Right cardiac atrium (tissue), 5 donors: Measurements from ENCODE around the gene UPK1A. TPM values are rescaled to one million over a fixed set of nuclear protein-coding genes. Genes with fewer than 3 reads are reported as not detected.

Experiments
- ATAC-seq, 2 donors: fragments of 200-7000 bp; cut with Tn5 transposase; one replicate each; pipeline versions ENCODE4 v1.8.0 to v1.9.1; 2020; ENCODE audit warnings: moderate library complexity in 2 of 2, mild to moderate bottlenecking in 1 of 2
- DNase-seq, 3 donors: peaks; one replicate each; pipeline ENCODE4 v3.0.0-alpha.2; 2020
- H3K27ac ChIP-seq: one replicate; pipeline ENCODE4 v1.5.1; 2013; ENCODE audit warnings: mild to moderate bottlenecking, low read length, control low read depth, moderate library complexity
- H3K27me3 ChIP-seq: one replicate; pipeline ENCODE4 v1.6.1; 2013; ENCODE audit not compliant: control insufficient read depth, insufficient read depth
- H3K4me1 ChIP-seq: one replicate; pipeline ENCODE4 v1.6.1; 2013; ENCODE audit warnings: low read length; ENCODE audit not compliant: control insufficient read depth, insufficient read depth
- H3K4me3 ChIP-seq: one replicate; pipeline ENCODE4 v1.5.1; 2013; ENCODE audit warnings: low read length, control low read depth
- H3K9me3 ChIP-seq: one replicate; pipeline ENCODE4 v1.6.1; 2013; ENCODE audit warnings: low read length; ENCODE audit not compliant: control insufficient read depth
- WGBS: extraction: QIAGEN DNeasy Blood & Tissue Kit; methylation state at CpG from one replicate; pipeline ENCODE4 v1.1.7; 2013; 5-methylcytosine and 5-hydroxymethylcytosine counted together
- intact Hi-C, 4 donors: fragments of 100-400 bp; cut with DNase I; formaldehyde crosslinking; loops; one replicate each; pipeline versions ENCODE4 v1.11.0 to v1.14.0; 2022 to 2023
- long read RNA-seq, 4 donors: library from polyadenylated mRNA; unstranded; transcript quantifications; one replicate each; pipeline ENCODE4 v2.0.0, GENCODE V29; 2020 to 2021
- polyA plus RNA-seq: library from polyadenylated mRNA; stranded (reverse); fragments of 200-250 nt; gene quantifications from one replicate; pipeline ENCODE4 v1.2.3, GENCODE V29; 2013
- total RNA-seq, 4 donors: library from RNA; stranded (reverse); fragmentation: NEBNext Ultra II Directional; extraction: Animal tissue kit (Norgen Biotek cat#: 25700); gene quantifications; one replicate each; pipeline ENCODE4 v1.2.1, GENCODE V29; 2021
- donor health status: healthy with polysubstance abuse.
- donor health status: DM: no; HTN: yes; CAD: no.
- donor health status: DM: no; HTN: no; CAD: no.
- donor health status: DM: no; HTN: yes; CAD: no; lungs with severe emphysema.
- donor health status: DM: yes; HTN: yes; CAD: no.

UPK1A gene
- total RNA-seq = not detected
- not detected for polyA plus RNA-seq
- long read RNA-seq, donor 1 = 0 reads
- long read RNA-seq, donor 2 = 0 reads
- long read RNA-seq, donor 3 = 0 reads
- long read RNA-seq, donor 4 = 0 reads

- DNase-seq = peak in 1 of 3 donors; percentile 53
- 70% methylated on average over 16 of the region's 16 CpGs for WGBS
- intact Hi-C loops = no loop called here
- ATAC-seq = peak; percentile 22 to 46
- no peaks in the 10 kb centered on the region for H3K4me1 ChIP-seq
- H3K27ac ChIP-seq = no peak within 1 kb of the TSS
- H3K27me3 ChIP-seq = no peaks in the 10 kb centered on the region
- H3K9me3 ChIP-seq = no peaks in the 10 kb centered on the region
- no peak within 1 kb of the TSS for H3K4me3 ChIP-seq
These were observed at the start of gene UPK1A for GRCh38 chr19:35666251-35666913. Gene UPK1A (plus strand): TSS chr19:35666517. CDS start chr19:35666813, 296 bp downstream.

- DNase-seq = no peak
- Histone ChIP-seq H3K4me1 (no peaks in the 10 kb centered on the region), H3K4me3 (no peak overlapping the region), H3K9me3 (no peaks in the 10 kb centered on the region), H3K27me3 (no peaks in the 10 kb centered on the region), H3K27ac (no peak overlapping the region)
- intact Hi-C loops = no loop called here
- WGBS = 78% methylated on average over 7 of the region's 7 CpGs
- ATAC-seq = no peak
These were observed 47.5 kb upstream of the UPK1A start for GRCh38 chr19:35618857-35619256.

- H3K27ac ChIP-seq = no peak overlapping the region
- DNase-seq = no peak
- intact Hi-C loops = no loop called here
- 95% methylated on average over 12 of the region's 12 CpGs for WGBS
- no peak overlapping the region for H3K4me3 ChIP-seq
- no peaks in the 10 kb centered on the region for H3K4me1 ChIP-seq
- no peaks in the 10 kb centered on the region for H3K27me3 ChIP-seq
- ATAC-seq = no peak
- H3K9me3 ChIP-seq = no peaks in the 10 kb centered on the region
These were observed 46.9 kb upstream of the UPK1A start for GRCh38 chr19:35619290-35619923.

- no peak overlapping the region for H3K27ac ChIP-seq
- DNase-seq (no peak), ATAC-seq (no peak)
- intact Hi-C loops = no loop called here
- no peaks in the 10 kb centered on the region for H3K27me3 ChIP-seq
- H3K4me3 ChIP-seq = no peak overlapping the region
- no peaks in the 10 kb centered on the region for H3K4me1 ChIP-seq
- H3K9me3 ChIP-seq = no peaks in the 10 kb centered on the region
- WGBS = 90% methylated on average over 17 of the region's 17 CpGs
These were observed 46.3 kb upstream of the UPK1A start for GRCh38 chr19:35620001-35620400.

- H3K4me1 ChIP-seq = no peaks in the 10 kb centered on the region
- no peaks in the 10 kb centered on the region for H3K27me3 ChIP-seq
- H3K9me3 ChIP-seq = no peaks in the 10 kb centered on the region
- no peak overlapping the region for H3K27ac ChIP-seq
- DNase-seq = no peak
- no peak overlapping the region for H3K4me3 ChIP-seq
- WGBS = 93% methylated on average over 9 of the region's 9 CpGs
- intact Hi-C loops = no loop called here
- no peak for ATAC-seq
These were observed 44.6 kb upstream of the UPK1A start for GRCh38 chr19:35621708-35622107.

- Histone ChIP-seq H3K4me1 (no peaks in the 10 kb centered on the region), H3K4me3 (no peak overlapping the region), H3K27me3 (no peaks in the 10 kb centered on the region), H3K9me3 (no peaks in the 10 kb centered on the region), H3K27ac (no peak overlapping the region)
- no peak for DNase-seq
- no peak for ATAC-seq
- 92% methylated on average over 13 of the region's 13 CpGs for WGBS
- intact Hi-C loops = no loop called here
These were observed 43.6 kb upstream of the UPK1A start for GRCh38 chr19:35622750-35623149.

- Histone ChIP-seq H3K27ac (no peak overlapping the region), H3K27me3 (no peaks in the 10 kb centered on the region), H3K4me1 (no peaks in the 10 kb centered on the region), H3K9me3 (no peaks in the 10 kb centered on the region), H3K4me3 (no peak overlapping the region)
- ATAC-seq = no peak
- 89% methylated on average over 6 of the region's 6 CpGs for WGBS
- intact Hi-C loops = no loop called here
- DNase-seq = no peak
These were observed 42.8 kb upstream of the UPK1A start for GRCh38 chr19:35623327-35624010.

- no peaks in the 10 kb centered on the region for H3K9me3 ChIP-seq
- peak overlapping the region; percentile 73 for H3K4me3 ChIP-seq
- no peak for ATAC-seq
- peak overlapping the region; percentile 97 for H3K27ac ChIP-seq
- H3K27me3 ChIP-seq = no peaks in the 10 kb centered on the region
- intact Hi-C loops = no loop called here
- 8% methylated on average over 9 of the region's 9 CpGs for WGBS
- H3K4me1 ChIP-seq = no peaks in the 10 kb centered on the region
- DNase-seq = no peak
These were observed 38.1 kb upstream of the UPK1A start for GRCh38 chr19:35628264-35628564.

GRCh38 chr19:35628565-35629331, 37.6 kb upstream of the UPK1A start, which contains the start of gene RBM42:
Gene RBM42 (plus strand): TSS chr19:35629036. CDS start chr19:35629154, 118 bp downstream.
- ATAC-seq = peak; percentile 100
- Histone ChIP-seq H3K4me1 (no peaks in the 10 kb centered on the region), H3K9me3 (no peaks in the 10 kb centered on the region), H3K4me3 (peak within 1 kb of the TSS; percentile 90), H3K27ac (peak within 1 kb of the TSS; percentile 97), H3K27me3 (no peaks in the 10 kb centered on the region)
- intact Hi-C loops = no loop called here
- peak; percentile 96 to 98 (median 98) for DNase-seq
- WGBS = under 1% methylated on average over 56 of the region's 56 CpGs

- ATAC-seq = no peak
- Histone ChIP-seq H3K4me1 (no peaks in the 10 kb centered on the region), H3K27ac (peak overlapping the region; percentile 75), H3K27me3 (no peaks in the 10 kb centered on the region), H3K9me3 (no peaks in the 10 kb centered on the region), H3K4me3 (peak overlapping the region; percentile 90)
- WGBS = 5% methylated on average over 15 of the region's 15 CpGs
- intact Hi-C loops = no loop called here
- no peak for DNase-seq
These were observed 37.0 kb upstream of the UPK1A start for GRCh38 chr19:35629332-35629633.
